A673 (cell line): Measurements from ENCODE around the gene CHRND.

Source experiments
- CTCF ChIP-seq: fragments of 300-800, 200-600 bp; sonication (generic); conservative IDR thresholded peaks from 2 replicates; pipeline ENCODE4 v1.5.1; 2017; ENCODE audit warnings: low read depth, mild to moderate bottlenecking, antibody characterized with exemption, low read length, moderate library complexity, mixed read lengths
- EZH2 ChIP-seq: fragments of 200-600 bp; sonication (generic); IDR thresholded peaks from 2 replicates; pipeline ENCODE4 v1.6.1; 2017; ENCODE audit warnings: borderline replicate concordance, low read depth, mild to moderate bottlenecking, mixed read lengths, antibody characterized with exemption, low read length; ENCODE audit not compliant: poor library complexity, severe bottlenecking

- TF ChIP-seq CTCF (no peak), EZH2 (no peak)
Measured at GRCh38 chr2:232571026-232571474, 45.1 kb downstream of the CHRND start.
